Prostate gland (tissue), 2 donors: ENCODE results near the gene DLGAP1. TPM values are rescaled to one million over a fixed set of nuclear protein-coding genes. Genes with fewer than 3 reads are reported as not detected.

Source experiments
- DNase-seq: peaks from one replicate; pipeline ENCODE4 v3.0.0-alpha.2; 2019; ENCODE audit warnings: low spot score
- H3K27ac ChIP-seq, 2 donors: fragments of 200-600 bp; sonication (generic); 2 replicates each; pipeline ENCODE4 v1.5.1; 2017 to 2019
- H3K27me3 ChIP-seq: fragments of 200-600 bp; sonication (generic); replicated peaks from 2 replicates; pipeline ENCODE4 v1.5.1; 2019; ENCODE audit not compliant: insufficient read depth
- H3K36me3 ChIP-seq, 2 donors: fragments of 200-600 bp; sonication (generic); 1 replicate in 1 of 2; 2 replicates in 1 of 2; pipeline versions ENCODE4 v1.5.1 to v1.8.1; 2017 to 2019
- H3K4me1 ChIP-seq: fragments of 200-600 bp; sonication (generic); replicated peaks from 2 replicates; pipeline ENCODE4 v1.5.1; 2019
- H3K4me3 ChIP-seq, 2 donors: fragments of 200-600 bp; sonication (generic); 2 replicates each; pipeline ENCODE4 v1.5.1; 2017 to 2019
- H3K9me3 ChIP-seq: fragments of 200-600 bp; sonication (generic); 2 replicates; pipeline ENCODE4 v1.5.1; 2017
- POLR2A ChIP-seq: fragments of 450-650 bp; IDR thresholded peaks from one replicate; pipeline ENCODE4 v1.6.1; 2016; ENCODE audit warnings: antibody characterized with exemption, mild to moderate bottlenecking
- POLR2AphosphoS5 ChIP-seq: sonication (generic); formaldehyde crosslinking; IDR thresholded peaks from one replicate; pipeline ENCODE4 v1.6.1; 2017; ENCODE audit warnings: antibody characterized with exemption
- WGBS: methylation state at CpG from one replicate; pipeline ENCODE4 v1.1.5; 2018; 5-methylcytosine and 5-hydroxymethylcytosine counted together
- intact Hi-C: fragments of 100-400 bp; cut with DNase I; formaldehyde crosslinking; loops from one replicate; pipeline ENCODE4 v1.14.2; 2022
- total RNA-seq, 2 donors: library from RNA; depleted of rRNA; stranded (reverse); fragments of >200 nt; gene quantifications; one replicate each; pipeline ENCODE4 v1.1.0, GENCODE V29; 2016
- TF ChIP-seq, protein P1 (sequence below), 4 experiments: fragments of 200-600 bp in 2 of 4; fragments of 450-650 bp in 2 of 4; sonication (generic) in 2 of 4; IDR thresholded peaks; 1 replicate in 3 of 4; 2 replicates in 1 of 4; pipeline ENCODE4 v1.5.1; 2016 to 2019; ENCODE audit warnings: antibody characterized with exemption in 4 of 4, mild to moderate bottlenecking in 2 of 4, moderate library complexity in 2 of 4

Gene DLGAP1
- total RNA-seq, 2 donors from 2014 or later, result 42.2 to 66.7 TPM

DNA sequence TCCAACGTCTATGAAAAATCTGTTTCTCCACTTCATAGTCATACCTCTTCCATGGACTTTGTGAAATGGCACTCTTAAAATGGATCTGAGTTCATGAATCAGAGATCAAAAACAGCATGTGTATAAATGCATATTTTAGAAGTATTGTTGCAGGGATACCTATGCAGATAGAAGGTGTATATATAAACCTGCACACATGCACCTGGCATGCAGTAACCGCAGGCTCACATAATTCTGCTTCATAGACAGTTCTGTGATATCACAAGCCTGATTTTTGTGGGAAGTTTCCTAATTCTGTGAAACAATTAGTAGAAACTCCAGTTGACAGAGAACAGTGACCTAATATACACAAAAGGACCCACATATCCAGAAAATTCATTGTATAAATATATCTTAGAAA lies 583.4 kb downstream of the DLGAP1 start:
- intact Hi-C loops, result loop anchor here (2.0 to 10.0 kb wide), 3 partner anchors 101 to 169 kb away; no protein-coding TSS in a partner anchor
- no peaks in the 10 kb centered on the region for H3K27me3 ChIP-seq

DNA sequence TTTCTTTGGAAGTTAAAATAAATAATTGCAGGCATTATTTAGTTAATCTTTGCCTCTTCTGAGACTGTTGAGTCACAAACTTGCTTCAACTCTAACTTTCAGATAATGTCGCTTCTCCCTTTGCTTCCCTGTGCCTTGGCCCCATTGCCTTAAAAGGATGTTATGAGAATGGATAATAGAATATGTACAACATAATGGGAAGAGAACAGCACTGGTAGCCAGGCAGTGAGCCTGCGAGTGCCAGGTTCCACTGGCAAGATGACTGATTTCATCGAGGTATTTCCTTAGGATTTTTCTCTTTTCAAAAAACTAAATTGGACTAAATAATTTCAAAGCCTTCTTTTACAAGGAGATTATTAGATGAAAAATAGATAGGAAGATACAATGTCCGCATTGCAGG lies 584.2 kb downstream of the DLGAP1 start:
- Histone ChIP-seq H3K9me3 (no peaks in the 10 kb centered on the region), H3K27me3 (no peaks in the 10 kb centered on the region), H3K36me3 (no peaks in the 10 kb centered on the region), H3K4me3 (no peak overlapping the region), H3K27ac (no peak overlapping the region), H3K4me1 (no peaks in the 10 kb centered on the region)
- intact Hi-C loops, result loop anchor here (2.0 to 10.0 kb wide), 3 partner anchors 100 to 169 kb away; no protein-coding TSS in a partner anchor
- DNase-seq, result no peak
- no peak for TF ChIP-seq POLR2A
- TF ChIP-seq, protein P1, sequence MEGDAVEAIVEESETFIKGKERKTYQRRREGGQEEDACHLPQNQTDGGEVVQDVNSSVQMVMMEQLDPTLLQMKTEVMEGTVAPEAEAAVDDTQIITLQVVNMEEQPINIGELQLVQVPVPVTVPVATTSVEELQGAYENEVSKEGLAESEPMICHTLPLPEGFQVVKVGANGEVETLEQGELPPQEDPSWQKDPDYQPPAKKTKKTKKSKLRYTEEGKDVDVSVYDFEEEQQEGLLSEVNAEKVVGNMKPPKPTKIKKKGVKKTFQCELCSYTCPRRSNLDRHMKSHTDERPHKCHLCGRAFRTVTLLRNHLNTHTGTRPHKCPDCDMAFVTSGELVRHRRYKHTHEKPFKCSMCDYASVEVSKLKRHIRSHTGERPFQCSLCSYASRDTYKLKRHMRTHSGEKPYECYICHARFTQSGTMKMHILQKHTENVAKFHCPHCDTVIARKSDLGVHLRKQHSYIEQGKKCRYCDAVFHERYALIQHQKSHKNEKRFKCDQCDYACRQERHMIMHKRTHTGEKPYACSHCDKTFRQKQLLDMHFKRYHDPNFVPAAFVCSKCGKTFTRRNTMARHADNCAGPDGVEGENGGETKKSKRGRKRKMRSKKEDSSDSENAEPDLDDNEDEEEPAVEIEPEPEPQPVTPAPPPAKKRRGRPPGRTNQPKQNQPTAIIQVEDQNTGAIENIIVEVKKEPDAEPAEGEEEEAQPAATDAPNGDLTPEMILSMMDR (IDR thresholded peaks at IDR 0.05), result no peak
- no peak for TF ChIP-seq POLR2AphosphoS5
- WGBS, result 86% methylated on average over 4 of the region's 4 CpGs

More for the DNA sequence above, 583.4 kb downstream of the DLGAP1 start:
- H3K27ac ChIP-seq, result no peak overlapping the region
- no peak for DNase-seq
- no peaks in the 10 kb centered on the region for H3K9me3 ChIP-seq
- TF ChIP-seq POLR2AphosphoS5 (no peak), POLR2A (no peak)
- TF ChIP-seq, protein P1 (IDR thresholded peaks at IDR 0.05), result no peak
- 88% methylated on average over 2 of the region's 2 CpGs for WGBS
- H3K36me3 ChIP-seq, result no peaks in the 10 kb centered on the region
- H3K4me3 ChIP-seq, result no peak overlapping the region
- no peaks in the 10 kb centered on the region for H3K4me1 ChIP-seq

DNA sequence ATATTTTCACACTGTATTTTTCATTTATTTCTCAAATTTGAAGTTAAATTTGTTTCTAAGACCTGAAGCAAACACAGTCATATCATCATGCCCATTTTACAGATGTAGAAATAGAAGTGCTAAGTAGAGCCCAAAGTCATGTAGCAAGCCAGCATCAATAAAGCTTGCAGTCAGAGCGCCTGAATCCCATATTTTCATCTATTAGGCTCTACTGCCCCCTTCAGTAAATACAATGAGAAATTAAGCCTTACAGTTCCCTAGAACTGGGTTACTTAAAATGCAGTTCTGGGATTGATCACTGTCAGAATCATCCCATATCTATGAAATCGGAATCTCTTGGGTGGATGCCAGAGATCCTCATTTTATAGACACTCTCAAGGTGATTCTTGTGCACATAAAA lies 585.3 kb downstream of the DLGAP1 start:
- no peaks in the 10 kb centered on the region for H3K36me3 ChIP-seq

DNA sequence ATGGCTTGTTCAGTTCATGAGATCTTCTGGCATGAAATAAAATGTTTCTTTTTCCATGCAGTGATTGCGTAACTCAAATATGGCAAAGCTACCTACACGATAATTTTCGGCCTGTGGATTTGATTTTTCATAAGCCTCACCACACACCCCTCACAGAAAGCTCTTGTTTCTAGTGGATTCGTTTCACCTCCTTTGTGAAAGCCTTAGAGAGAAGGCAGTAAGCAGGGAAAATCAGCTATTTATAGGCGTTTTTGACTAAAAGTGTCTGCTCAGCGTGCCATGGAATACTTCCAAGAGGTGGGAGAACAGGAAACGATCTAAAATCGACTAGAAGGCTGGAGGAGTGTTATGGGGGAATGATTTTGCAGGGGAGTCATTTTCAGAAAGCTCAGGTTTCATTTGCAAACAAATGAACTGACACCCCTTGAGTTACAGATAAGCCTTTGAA lies 587.2 kb downstream of the DLGAP1 start:
- Histone ChIP-seq H3K9me3 (no peaks in the 10 kb centered on the region), H3K4me3 (no peak overlapping the region), H3K27ac (peak overlapping the region in 1 of 2 donors; percentile 40), H3K4me1 (no peaks in the 10 kb centered on the region), H3K36me3 (no peaks in the 10 kb centered on the region), H3K27me3 (no peaks in the 10 kb centered on the region)
- 21% methylated on average over 8 of the region's 8 CpGs for WGBS
- intact Hi-C loops, result no loop called here
- TF ChIP-seq POLR2AphosphoS5 (no peak), POLR2A (no peak)
- TF ChIP-seq, protein P1 (IDR thresholded peaks at IDR 0.05), result no peak
- no peak for DNase-seq

More for the DNA sequence above, 585.3 kb downstream of the DLGAP1 start:
- Histone ChIP-seq H3K4me1 (no peaks in the 10 kb centered on the region), H3K27ac (no peak overlapping the region), H3K27me3 (no peaks in the 10 kb centered on the region), H3K4me3 (no peak overlapping the region), H3K9me3 (no peaks in the 10 kb centered on the region)
- no peak for TF ChIP-seq POLR2AphosphoS5
- TF ChIP-seq, protein P1 (IDR thresholded peaks at IDR 0.05), result peak; percentile 15 to 63 (median 38)
- WGBS, result 26% methylated on average over 2 of the region's 2 CpGs
- intact Hi-C loops, result loop anchor here (2.0 to 10.0 kb wide), 3 partner anchors 99 to 168 kb away; no protein-coding TSS in a partner anchor
- DNase-seq, result no peak

DNA sequence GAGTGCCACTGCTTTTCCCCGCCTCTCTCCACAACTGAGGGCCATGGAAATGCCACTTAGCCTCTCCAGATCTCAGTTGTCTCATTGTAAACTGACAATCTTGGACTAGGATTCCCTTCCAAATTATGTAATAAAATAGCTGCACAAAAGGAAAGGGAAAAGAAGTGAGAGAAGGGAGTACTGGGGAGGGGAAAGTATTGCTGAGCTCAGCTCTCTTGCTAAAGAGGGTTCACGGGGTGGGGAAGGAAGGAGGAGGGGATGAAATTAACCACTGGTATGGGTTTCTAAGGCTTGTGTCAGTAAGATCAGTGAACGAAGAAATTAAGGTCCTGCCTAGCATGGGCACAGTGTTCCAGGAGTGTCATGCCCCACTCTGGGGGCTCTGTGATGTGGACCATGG lies 587.9 kb downstream of the DLGAP1 start:
- 76% methylated on average over 3 of the region's 3 CpGs for WGBS
- Histone ChIP-seq H3K4me3 (no peak overlapping the region), H3K4me1 (no peaks in the 10 kb centered on the region), H3K9me3 (no peaks in the 10 kb centered on the region), H3K36me3 (no peaks in the 10 kb centered on the region), H3K27me3 (no peaks in the 10 kb centered on the region), H3K27ac (no peak overlapping the region)
- intact Hi-C loops, result no loop called here
- no peak for DNase-seq
- TF ChIP-seq POLR2AphosphoS5, result no peak
- TF ChIP-seq, protein P1 (IDR thresholded peaks at IDR 0.05), result no peak
